K562 (cell line): Measurements from ENCODE around the gene SLC15A3. TPM values are rescaled to one million over a fixed set of nuclear protein-coding genes. Genes with fewer than 3 reads are reported as not detected.

Source experiments
- ATAC-seq: fragments of 200-7000 bp; cut with Tn5 transposase; 3 replicates; pipeline ENCODE4 v1.9.1; 2020; ENCODE audit warnings: moderate library complexity
- BruUV-seq: library from RNA; stranded (reverse); fragments of 400-500 nt; replicated peaks from 2 replicates; lab custom pipeline; 2021; lab: Mats Ljungman, UMichigan
- CTCF ChIA-PET: fragments of 300-600 bp; formaldehyde crosslinking; extraction: SDS; loops from one replicate; lab custom pipeline; 2021; ENCODE audit warnings: low intra/inter-chr PET ratio; lab: Yijun Ruan, JAX
- POLR2A ChIA-PET: fragments of 300-600, 350-650 bp; sonication (Branson Sonifier 250); formaldehyde crosslinking; extraction: SDS; loops from one replicate; lab custom pipeline; 2021; ENCODE audit warnings: antibody characterized with exemption, inconsistent platforms; lab: Yijun Ruan, JAX
- DNase-seq, 4 experiments: peaks; one replicate each; pipeline versions ENCODE4 v3.0.0 to v3.0.0-alpha.2; 2011 to 2018; ENCODE audit warnings: low spot score in 3 of 4, mixed read lengths in 3 of 4; ENCODE audit errors: extremely low read depth in 1 of 4
- FAIRE-seq: peaks from 2 replicates; lab custom pipeline; 2011; peaks lifted over from hg19 to GRCh38; lab: Jason Lieb, UNC
- H2AFZ ChIP-seq: 2 replicates; pipeline ENCODE4 v1.6.0; 2011; ENCODE audit warnings: low read depth, low read length, control low read depth, inconsistent platforms
- H3K27ac ChIP-seq: fragments of 200-600 bp; 3 replicates; pipeline ENCODE4 v1.8.0; 2011; ENCODE audit warnings: low read depth, mild to moderate bottlenecking, control low read depth, inconsistent platforms, low read length, moderate library complexity, mixed read lengths; ENCODE audit errors: extremely low read depth
- H3K27me3 ChIP-seq, 2 experiments: fragments of 300-600 bp in 1 of 2; 2 replicates in 1 of 2; 3 replicates in 1 of 2; pipeline versions ENCODE4 v1.6.0 to v1.8.0; 2011; ENCODE audit warnings: inconsistent platforms in 2 of 2, low read length in 2 of 2, mild to moderate bottlenecking in 1 of 2, mixed read lengths in 1 of 2, moderate library complexity in 1 of 2; ENCODE audit not compliant: control insufficient read depth in 2 of 2, insufficient read depth in 2 of 2
- H3K36me3 ChIP-seq: fragments of 300-600 bp; 3 replicates; pipeline ENCODE4 v1.8.0; 2011; ENCODE audit warnings: mild to moderate bottlenecking, low read length, inconsistent platforms; ENCODE audit not compliant: control insufficient read depth, insufficient read depth
- H3K4me1 ChIP-seq, 2 experiments: fragments of 200-600 bp in 1 of 2; replicated peaks in 1 of 2; 2 replicates in 1 of 2; 3 replicates in 1 of 2; pipeline versions ENCODE4 v1.5.1 to v1.8.0; 2011; ENCODE audit warnings: inconsistent platforms in 2 of 2, low read length in 2 of 2, mild to moderate bottlenecking in 1 of 2, mixed read lengths in 1 of 2, moderate library complexity in 1 of 2; ENCODE audit not compliant: control insufficient read depth in 2 of 2, insufficient read depth in 2 of 2
- H3K4me2 ChIP-seq: 2 replicates; pipeline ENCODE4 v1.6.1; 2011; ENCODE audit warnings: low read length, control low read depth, inconsistent platforms, mixed read lengths; ENCODE audit not compliant: insufficient read depth
- H3K4me3 ChIP-seq: fragments of 200-600 bp; sonication (generic), shearing (Covaris generic); 2 replicates; pipeline ENCODE4 v1.5.1; 2016; ENCODE audit warnings: control low read depth, inconsistent platforms
- H3K79me2 ChIP-seq: fragments of 200-600 bp; 3 replicates; pipeline ENCODE4 v1.8.0; 2011; ENCODE audit warnings: low read length, inconsistent platforms; ENCODE audit not compliant: control insufficient read depth, insufficient read depth
- H3K9ac ChIP-seq, 2 experiments: 2 replicates each; pipeline versions ENCODE4 v1.6.0 to v1.6.1; 2011; ENCODE audit warnings: low read depth in 2 of 2, low read length in 2 of 2, control low read depth in 1 of 2, inconsistent platforms in 1 of 2, mild to moderate bottlenecking in 1 of 2, mixed read lengths in 1 of 2; ENCODE audit not compliant: insufficient read depth in 1 of 2
- H3K9me1 ChIP-seq: one replicate; pipeline ENCODE4 v1.6.0; 2011; ENCODE audit warnings: inconsistent platforms, mild to moderate bottlenecking, low read length, moderate library complexity; ENCODE audit not compliant: control insufficient read depth, insufficient read depth
- H3K9me3 ChIP-seq: replicated peaks from 2 replicates; pipeline ENCODE4 v1.5.1; 2011; ENCODE audit warnings: low read depth, low read length, inconsistent platforms; ENCODE audit not compliant: control insufficient read depth, insufficient read depth
- H4K20me1 ChIP-seq: replicated peaks from 2 replicates; pipeline ENCODE4 v1.6.1; 2011; ENCODE audit warnings: low read length, inconsistent platforms, mixed read lengths; ENCODE audit not compliant: control insufficient read depth, insufficient read depth
- TSC22D4 ChIP-seq: fragments of 450-650 bp; IDR thresholded peaks from 2 replicates; pipeline ENCODE4 v1.6.1; 2016; ENCODE audit warnings: missing genetic modification characterization, missing biosample characterization, control low read depth
- ZNF740 ChIP-seq, 3 experiments: fragments of 200-800 bp in 1 of 3; sonication (Bioruptor generic) in 1 of 3; sonication (generic) in 1 of 3; formaldehyde crosslinking in 1 of 3; IDR thresholded peaks; 2 replicates each; pipeline versions ENCODE4 v1.6.1 to v1.8.0; 2016 to 2022; ENCODE audit warnings: mild to moderate bottlenecking in 2 of 3, missing compliant biosample characterization in 2 of 3, missing genetic modification characterization in 2 of 3, missing genetic modification reagents in 1 of 3
- WGBS: fragments of 100-300 bp; shearing (Covaris generic); methylation state at CpG from one replicate; pipeline ENCODE4 v1.1.6; 2016; ENCODE audit warnings: low coverage, mixed read lengths; ENCODE audit not compliant: insufficient coverage; ENCODE audit errors: missing lambda C conversion rate; 5-methylcytosine and 5-hydroxymethylcytosine counted together
- in situ Hi-C: fragments of 300-500 bp; cut with MboI; formaldehyde crosslinking; loops from 4 replicates; pipeline ENCODE4 v1.15.0; 2018; ENCODE audit warnings: inconsistent platforms, mixed read lengths
- intact Hi-C: fragments of 100-400 bp; cut with micrococcal nuclease; formaldehyde crosslinking; loops from 2 replicates; pipeline ENCODE4 v1.14.2; 2022
- polyA plus RNA-seq, 8 experiments: library from polyadenylated mRNA; depleted of rRNA in 4 of 8; stranded (reverse) in 5 of 8; unstranded in 3 of 8; fragments of >200 nt; fragmentation: Nextera tagmentation in 2 of 8; fragmentation: Illumina TruSeq in 1 of 8; extraction: Ambion mirVana in 2 of 8; extraction: Trizol in 1 of 8; gene quantifications; 2 replicates each; pipeline versions ENCODE4 v1.2.1 to v1.2.3, GENCODE V29; 2011 to 2014; ENCODE audit warnings: inconsistent platforms in 1 of 8, missing spikeins in 1 of 8
- total RNA-seq, 7 experiments: library from RNA; depleted of rRNA in 6 of 7; stranded (reverse); fragments of >200 nt in 6 of 7; fragmentation: Illumina TruSeq in 2 of 7; extraction: Trizol in 2 of 7; gene quantifications; 2 replicates each; pipeline versions ENCODE4 v1.2.1 to v1.2.3, GENCODE V29; 2011 to 2021; ENCODE audit warnings: low replicate concordance in 1 of 7

The SLC15A3 gene
- total and polyA plus RNA-seq, 9 of the 15 experiments (the other 6 are each of a cell fraction or from before 2014, with no cell fraction given), result 0.07 to 0.27 TPM; not detected in 7

- Histone ChIP-seq H3K79me2 (peaks cover 43% of the 10 kb centered on the region), H2AFZ (no peak overlapping the region), H3K9me1 (peaks cover 3% of the 10 kb centered on the region), H3K4me2 (no peak overlapping the region), H3K4me3 (no peak overlapping the region), H3K9me3 (no peaks in the 10 kb centered on the region), H3K4me1 (peaks cover 5 to 14% of the 10 kb centered on the region in 2 experiments; a peak in 4 of 5 replicates), H3K9ac (no peak overlapping the region), H3K36me3 (peaks cover 77% of the 10 kb centered on the region), H3K27ac (no peak overlapping the region), H3K27me3 (no peaks in the 10 kb centered on the region), H4K20me1 (peaks cover 31% of the 10 kb centered on the region)
- no peak for FAIRE-seq
- CTCF ChIA-PET, result no interaction called here
- TF ChIP-seq ZNF740 (CRISPR knock-in tag; IDR thresholded peaks at IDR 0.05), result peak; percentile 22; the same call in 1 of the 2 replicates
- no peak for TF ChIP-seq ZNF740 (tag; IDR thresholded peaks at IDR 0.05)
- no peak for TF ChIP-seq TSC22D4 (tag)
- POLR2A ChIA-PET, result interaction anchor here (0.5 to 2.5 kb wide), 4 partner anchors 10 to 81 kb away, joined by 3 to 10 read pairs (median 5); partner anchors contain the start of gene TMEM109
- no peak for DNase-seq
- ATAC-seq, result no peak
- intact Hi-C loops, result no loop called here
- in situ Hi-C loops, result no loop called here
- no TSS peak for BruUV-seq
- WGBS, result 97% methylated on average over 10 of the region's 11 CpGs
Observed at GRCh38 chr11:60902625-60903024, 49.4 kb downstream of the SLC15A3 start.
